Stromal cell of bone marrow (primary cell): ENCODE data around the gene ZNF699.
"Not testable (repeated sequence)": the region's sequence is repeated elsewhere in the genome, so short reads cannot be mapped to it uniquely, and the experiment has no call there.

Source experiments
- DNase-seq: peaks from one replicate; pipeline ENCODE4 v3.0.0-alpha.2; 2012; ENCODE audit warnings: low read depth

ZNF699 gene

DNA sequence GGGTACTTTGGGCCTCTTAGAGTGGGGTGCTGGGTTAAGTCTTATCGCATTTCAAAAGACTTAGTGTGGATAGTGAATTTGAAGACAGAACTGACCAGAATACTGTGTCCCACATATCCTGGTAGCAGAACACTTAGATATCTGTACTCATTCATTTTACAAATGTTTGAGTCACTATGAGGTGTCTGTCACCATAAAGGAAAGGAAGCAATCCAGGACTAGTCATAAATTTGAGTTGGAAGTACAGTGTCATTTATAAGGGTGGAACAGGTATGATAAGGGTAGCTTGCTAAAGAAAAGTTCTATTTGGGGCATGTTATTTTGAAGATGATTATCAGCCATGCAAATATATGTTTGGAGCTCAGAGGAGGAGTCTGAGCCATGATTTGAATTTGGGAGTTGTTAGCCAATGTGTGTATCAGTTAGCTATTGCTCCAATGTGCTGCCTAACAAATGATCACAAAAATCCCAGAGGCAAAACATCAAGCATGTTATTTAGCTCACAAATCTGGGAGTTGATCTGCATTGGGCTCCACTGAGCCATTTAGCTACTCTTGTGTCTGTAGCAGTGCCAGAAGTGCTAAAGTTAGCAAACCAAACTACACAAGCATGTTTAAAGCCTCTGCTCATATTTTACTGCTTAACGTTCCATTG is 20.3 kb downstream of the ZNF699 start:
- DNase-seq = no peak

DNA sequence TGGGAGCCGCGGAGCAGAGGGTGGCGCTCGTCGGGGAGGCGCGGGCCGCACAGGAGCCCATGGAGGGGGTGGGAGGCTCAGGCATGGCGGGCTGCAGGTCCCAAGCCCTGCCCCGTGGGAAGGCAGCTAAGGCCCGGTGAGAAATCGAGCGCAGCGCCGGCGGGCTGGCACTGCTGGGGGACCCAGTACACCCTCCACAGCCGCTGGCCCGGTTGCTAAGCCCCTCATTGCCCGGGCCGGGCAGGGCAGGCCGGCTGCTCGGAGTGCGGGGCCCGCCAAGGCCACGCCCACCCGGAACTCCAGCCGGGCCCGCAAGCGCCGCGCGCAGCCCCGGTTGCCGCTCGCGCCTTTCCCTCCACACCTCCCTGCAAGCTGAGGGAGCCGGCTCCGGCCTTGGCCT is 26.2 kb downstream of the ZNF699 start:
- not testable (repeated sequence) for DNase-seq

DNA sequence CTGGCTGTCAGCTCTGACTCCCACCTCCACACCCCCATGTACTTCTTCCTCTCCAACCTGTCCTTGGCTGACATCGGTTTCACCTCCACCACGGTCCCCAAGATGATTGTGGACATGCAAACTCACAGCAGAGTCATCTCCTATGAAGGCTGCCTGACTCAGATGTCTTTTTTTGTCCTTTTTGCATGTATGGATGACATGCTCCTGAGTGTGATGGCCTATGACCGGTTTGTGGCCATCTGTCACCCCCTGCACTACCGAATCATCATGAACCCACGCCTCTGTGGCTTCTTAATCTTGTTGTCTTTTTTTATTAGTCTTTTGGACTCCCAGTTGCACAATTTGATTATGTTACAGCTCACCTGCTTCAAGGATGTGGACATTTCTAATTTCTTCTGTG is 58.4 kb downstream of the ZNF699 start:
- DNase-seq = no peak

DNA sequence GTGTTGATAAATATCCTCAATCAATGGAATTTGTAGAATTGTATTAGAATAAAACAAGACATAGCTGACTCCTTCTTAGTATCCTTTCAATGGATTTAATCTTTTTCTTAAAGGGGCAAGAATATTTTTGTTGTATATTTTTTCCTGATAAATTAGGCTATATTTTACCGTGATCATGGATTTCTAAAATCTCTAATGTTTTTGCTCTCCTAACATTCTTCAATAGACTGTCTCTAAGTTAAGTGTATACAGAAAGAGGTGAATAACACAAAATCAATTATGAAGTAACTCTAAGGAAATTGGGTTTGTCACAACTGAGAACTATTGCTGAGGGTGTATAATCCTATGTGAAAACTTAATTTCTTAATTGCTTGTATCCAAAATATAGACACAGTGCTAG is 59.0 kb downstream of the ZNF699 start, which contains the start of gene OR7E24:
TSS of gene OR7E24 (plus strand) at position 301 of the 400 bp plus-strand sequence. CDS start 114 bp downstream, outside the sequence.
- DNase-seq = no peak
